NCI-H510A (cell line): ENCODE measurements around the gene IL13RA2.

ENCODE experiments used
- DNase-seq: peaks from one replicate; lab custom pipeline; 2025; lab: John Stamatoyannopoulos, UW

IL13RA2 gene

GRCh38 chrX:115017455-115017854, at the start of gene IL13RA2:
IL13RA2 (minus strand) TSS chrX:115017616; CDS start chrX:115017269, 347 bp downstream.
- no peak for DNase-seq

- no peak for DNase-seq
Measured at GRCh38 chrX:115065304-115065703, 47.9 kb upstream of the IL13RA2 start.

- DNase-seq = no peak
Measured at GRCh38 chrX:115060013-115060412, 42.6 kb upstream of the IL13RA2 start.

GRCh38 chrX:115058276-115058675, 40.9 kb upstream of the IL13RA2 start:
- DNase-seq = no peak

- DNase-seq = no peak
Measured at GRCh38 chrX:115054876-115055275, 37.5 kb upstream of the IL13RA2 start.

- no peak for DNase-seq
Measured at GRCh38 chrX:115053223-115053622, 35.8 kb upstream of the IL13RA2 start.

GRCh38 chrX:115047715-115048114, 30.3 kb upstream of the IL13RA2 start:
- DNase-seq = no peak

- DNase-seq = no peak
Measured at GRCh38 chrX:115047181-115047580, 29.8 kb upstream of the IL13RA2 start.

GRCh38 chrX:115040417-115040816, 23.0 kb upstream of the IL13RA2 start:
- DNase-seq = no peak

- DNase-seq = no peak
Measured at GRCh38 chrX:115038406-115038805, 21.0 kb upstream of the IL13RA2 start.

- no peak for DNase-seq
Measured at GRCh38 chrX:115036029-115036428, 18.6 kb upstream of the IL13RA2 start.

GRCh38 chrX:115031989-115032388, 14.6 kb upstream of the IL13RA2 start:
- no peak for DNase-seq

GRCh38 chrX:115030625-115031024, 13.2 kb upstream of the IL13RA2 start:
- DNase-seq = peak; percentile 53

GRCh38 chrX:115029869-115030570, 12.6 kb upstream of the IL13RA2 start:
- no peak for DNase-seq

GRCh38 chrX:115029440-115029839, 12.0 kb upstream of the IL13RA2 start:
- no peak for DNase-seq

GRCh38 chrX:115023811-115024210, 6.4 kb upstream of the IL13RA2 start:
- no peak for DNase-seq

- DNase-seq = no peak
Measured at GRCh38 chrX:115023139-115023538, 5.7 kb upstream of the IL13RA2 start.

- no peak for DNase-seq
Measured at GRCh38 chrX:115021121-115021520, 3.7 kb upstream of the IL13RA2 start.

GRCh38 chrX:115018944-115019343, 1.5 kb upstream of the IL13RA2 start:
- DNase-seq = no peak

GRCh38 chrX:115018040-115018647, 728 bp upstream of the IL13RA2 start:
- no peak for DNase-seq

GRCh38 chrX:115013705-115014104, 3.7 kb downstream of the IL13RA2 start:
- no peak for DNase-seq

- DNase-seq = no peak
Measured at GRCh38 chrX:115011428-115011827, 6.0 kb downstream of the IL13RA2 start.

GRCh38 chrX:114999906-115000305, 17.5 kb downstream of the IL13RA2 start:
- DNase-seq = no peak

GRCh38 chrX:114997779-114998178, 19.6 kb downstream of the IL13RA2 start:
- no peak for DNase-seq
